ENCODE data around the gene NUDT19. TPM values are rescaled to one million over a fixed set of nuclear protein-coding genes. Genes with fewer than 3 reads are reported as not detected.
A peak's percentile ranks its signal among the peaks of the same experiment; 100 is the strongest.
"Not testable (repeated sequence)": the region's sequence is repeated elsewhere in the genome, so short reads cannot be mapped to it uniquely, and the experiment has no call there.

The NUDT19 gene
- total and polyA plus RNA-seq, 2 experiments from 2014 or later = 2.4 to 3.9 TPM

- H3K4me1 ChIP-seq (ENCODE audit: insufficient read depth); H3K36me3 ChIP-seq (ENCODE audit: insufficient read depth); H3F3A ChIP-seq (replicated peaks; ENCODE audit: low read depth); H3K4me3 Mint-ChIP-seq; H3K9me3 Mint-ChIP-seq; H3K27me3 Mint-ChIP-seq (ENCODE audit: insufficient read depth, low read depth, poor library complexity); H3K27me3 ChIP-seq (ENCODE audit: insufficient read depth); H3K36me3 Mint-ChIP-seq (ENCODE audit: low read depth); H3K4me1 Mint-ChIP-seq; H3K4me3 ChIP-seq; H3K4me2 ChIP-seq; H3K27ac ChIP-seq (ENCODE audit: low read depth); H3K9me2 ChIP-seq (ENCODE audit: insufficient read depth); H4K20me1 ChIP-seq (replicated peaks; ENCODE audit: insufficient read depth); H3K79me2 ChIP-seq (replicated peaks; ENCODE audit: insufficient read depth); H2AFZ ChIP-seq; DNase-seq (ENCODE audit: low spot score); ATAC-seq; H3K27ac Mint-ChIP-seq: not testable (repeated sequence)
Observed at GRCh38 chr19:32716203-32716602, 24.6 kb downstream of the NUDT19 start.

DNA sequence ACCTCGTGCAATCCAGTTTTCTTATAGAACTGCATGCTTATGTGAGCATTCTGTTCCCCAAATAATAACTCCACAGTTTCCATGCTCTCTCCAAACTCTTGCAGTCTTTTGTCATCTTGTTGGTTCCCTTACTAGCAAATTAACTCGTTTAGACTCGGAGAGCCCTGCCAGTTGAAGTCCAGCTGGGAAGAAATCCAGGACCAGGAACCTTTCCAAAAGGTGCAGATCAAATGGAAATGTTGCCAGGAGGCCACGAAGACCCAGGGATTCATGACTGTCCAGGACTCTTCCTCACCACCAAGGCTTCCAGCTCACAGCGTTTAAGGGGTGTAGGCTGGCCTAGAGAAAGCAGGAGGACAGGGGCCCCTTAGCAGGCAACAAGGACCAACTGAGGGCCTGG is 25.9 kb downstream of the NUDT19 start:
- H3F3A ChIP-seq (replicated peaks; ENCODE audit: low read depth) = no peaks in the 10 kb centered on the region
- DNase-seq (ENCODE audit: low spot score) (no peak), ATAC-seq (no peak)
- H3K9me2 ChIP-seq (ENCODE audit: insufficient read depth) = no peaks in the 10 kb centered on the region
- Mint-ChIP-seq H3K27me3 (ENCODE audit: insufficient read depth, low read depth, poor library complexity) (peaks cover 10% of the 10 kb centered on the region), H3K36me3 (ENCODE audit: low read depth) (no peaks in the 10 kb centered on the region), H3K4me3 (no peak overlapping the region), H3K9me3 (peaks cover 3% of the 10 kb centered on the region; the same call in 1 of the 3 replicates), H3K27ac (0 out of 2 replicates have a peak overlapping the region, but pooled peaks have one; percentile 31), H3K4me1 (peaks cover 4% of the 10 kb centered on the region; the same call in 2 of the 3 replicates)
- no peaks in the 10 kb centered on the region for H3K36me3 ChIP-seq (ENCODE audit: insufficient read depth)
- no peak overlapping the region for H3K4me2 ChIP-seq
- H2AFZ ChIP-seq = no peak overlapping the region
- H3K27me3 ChIP-seq (ENCODE audit: insufficient read depth) = no peaks in the 10 kb centered on the region
- H3K4me1 ChIP-seq (ENCODE audit: insufficient read depth) = no peaks in the 10 kb centered on the region
- H3K4me3 ChIP-seq = no peak overlapping the region
- no peaks in the 10 kb centered on the region for H3K79me2 ChIP-seq (replicated peaks; ENCODE audit: insufficient read depth)
- H4K20me1 ChIP-seq (replicated peaks; ENCODE audit: insufficient read depth) = no peaks in the 10 kb centered on the region
- H3K27ac ChIP-seq (ENCODE audit: low read depth) = no peak overlapping the region
- TF ChIP-seq ZNF114 (CRISPR knock-in tag; IDR thresholded peaks at IDR 0.05) (no peak), REST (IDR thresholded peaks at IDR 0.05; ENCODE audit: unreplicated experiment) (no peak), POLR2AphosphoS5 (IDR thresholded peaks at IDR 0.05; ENCODE audit: low read depth) (no peak), JUNB (IDR thresholded peaks at IDR 0.05; ENCODE audit: unreplicated experiment) (no peak), STAT1 (IDR thresholded peaks at IDR 0.05; ENCODE audit: unreplicated experiment) (no peak), EZH2 (IDR thresholded peaks at IDR 0.05; ENCODE audit: low read depth, unreplicated experiment) (no peak), NANOG (IDR thresholded peaks at IDR 0.05; ENCODE audit: borderline replicate concordance) (no peak), ETS1 (IDR thresholded peaks at IDR 0.05) (no peak), CREB1 (CRISPR knock-in tag; IDR thresholded peaks at IDR 0.05; ENCODE audit: low read depth) (no peak), EZH2phosphoT487 (IDR thresholded peaks at IDR 0.05; ENCODE audit: unreplicated experiment) (no peak), ZNF331 (CRISPR knock-in tag; IDR thresholded peaks at IDR 0.05; ENCODE audit: low read depth) (no peak)
- TF ChIP-seq, protein P1, sequence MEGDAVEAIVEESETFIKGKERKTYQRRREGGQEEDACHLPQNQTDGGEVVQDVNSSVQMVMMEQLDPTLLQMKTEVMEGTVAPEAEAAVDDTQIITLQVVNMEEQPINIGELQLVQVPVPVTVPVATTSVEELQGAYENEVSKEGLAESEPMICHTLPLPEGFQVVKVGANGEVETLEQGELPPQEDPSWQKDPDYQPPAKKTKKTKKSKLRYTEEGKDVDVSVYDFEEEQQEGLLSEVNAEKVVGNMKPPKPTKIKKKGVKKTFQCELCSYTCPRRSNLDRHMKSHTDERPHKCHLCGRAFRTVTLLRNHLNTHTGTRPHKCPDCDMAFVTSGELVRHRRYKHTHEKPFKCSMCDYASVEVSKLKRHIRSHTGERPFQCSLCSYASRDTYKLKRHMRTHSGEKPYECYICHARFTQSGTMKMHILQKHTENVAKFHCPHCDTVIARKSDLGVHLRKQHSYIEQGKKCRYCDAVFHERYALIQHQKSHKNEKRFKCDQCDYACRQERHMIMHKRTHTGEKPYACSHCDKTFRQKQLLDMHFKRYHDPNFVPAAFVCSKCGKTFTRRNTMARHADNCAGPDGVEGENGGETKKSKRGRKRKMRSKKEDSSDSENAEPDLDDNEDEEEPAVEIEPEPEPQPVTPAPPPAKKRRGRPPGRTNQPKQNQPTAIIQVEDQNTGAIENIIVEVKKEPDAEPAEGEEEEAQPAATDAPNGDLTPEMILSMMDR (conservative IDR thresholded peaks at IDR 0.05; ENCODE audit: low read depth in 2 of 2) = no peak

Data from GM23338 (cell line).